ENCODE data around the gene NPTXR.
"Not testable (repeated sequence)": the region's sequence is repeated elsewhere in the genome, so short reads cannot be mapped to it uniquely, and the experiment has no call there.

NPTXR gene

GRCh38 chr22:38830026-38830844 lies 13.6 kb downstream of the NPTXR start:
- no peak for DNase-seq

- DNase-seq: no peak
Measured at GRCh38 chr22:38829485-38829884, 14.3 kb downstream of the NPTXR start.

- no peak for DNase-seq
Measured at GRCh38 chr22:38828616-38829205, 15.1 kb downstream of the NPTXR start.

GRCh38 chr22:38828191-38828590 lies 15.6 kb downstream of the NPTXR start:
- DNase-seq: no peak

GRCh38 chr22:38827510-38827909 lies 16.3 kb downstream of the NPTXR start:
- no peak for DNase-seq

- DNase-seq: no peak
Measured at GRCh38 chr22:38826801-38827200, 17.0 kb downstream of the NPTXR start.

- DNase-seq: no peak
Measured at GRCh38 chr22:38826386-38826785, 17.4 kb downstream of the NPTXR start.

- DNase-seq: no peak
Measured at GRCh38 chr22:38824585-38824984, 19.2 kb downstream of the NPTXR start.

GRCh38 chr22:38823637-38824036 lies 20.2 kb downstream of the NPTXR start:
- no peak for DNase-seq

GRCh38 chr22:38823076-38823475 lies 20.8 kb downstream of the NPTXR start:
- no peak for DNase-seq

- no peak for DNase-seq
Measured at GRCh38 chr22:38820020-38820419, 23.8 kb downstream of the NPTXR start.

- no peak for DNase-seq
Measured at GRCh38 chr22:38819387-38819940, 24.4 kb downstream of the NPTXR start.

GRCh38 chr22:38817196-38817595 lies 26.6 kb downstream of the NPTXR start:
- DNase-seq: no peak

GRCh38 chr22:38815842-38816241 lies 28.0 kb downstream of the NPTXR start:
- no peak for DNase-seq

GRCh38 chr22:38811241-38811640 lies 32.6 kb downstream of the NPTXR start:
- no peak for DNase-seq

- DNase-seq: not testable (repeated sequence)
Measured at GRCh38 chr22:38805041-38805593, 38.7 kb downstream of the NPTXR start.

GRCh38 chr22:38802671-38803121 lies 41.1 kb downstream of the NPTXR start:
- DNase-seq: no peak

- no peak for DNase-seq
Measured at GRCh38 chr22:38799265-38800002, 44.4 kb downstream of the NPTXR start.

GRCh38 chr22:38798496-38798895 lies 45.3 kb downstream of the NPTXR start:
- no peak for DNase-seq

GRCh38 chr22:38796262-38796957 lies 47.4 kb downstream of the NPTXR start:
- no peak for DNase-seq

- DNase-seq: no peak
Measured at GRCh38 chr22:38795569-38795968, 48.3 kb downstream of the NPTXR start.

- peak; percentile 91 for DNase-seq
Measured at GRCh38 chr22:38793721-38794466, 49.9 kb downstream of the NPTXR start, which contains the start of gene DNAL4. Gene DNAL4, minus strand, starts transcription at chr22:38794143. Its CDS starts 11,412 bp downstream, at chr22:38782731.

All from activated T-cell treated with anti-CD3 and anti-CD28 coated beads for 4 hours (primary cell).